Glutamatergic neuron (in vitro differentiated cells): ENCODE measurements around the gene MAN2A2. TPM values are rescaled to one million over a fixed set of nuclear protein-coding genes. Genes with fewer than 3 reads are reported as not detected.

Experiments
- DNase-seq: peaks from one replicate; pipeline ENCODE4 v3.0.0; 2022
- H3K27ac Mint-ChIP-seq: one replicate; pipeline ENCODE4 v1.8.0; 2020; ENCODE audit warnings: mild to moderate bottlenecking, mixed read lengths, inconsistent platforms; ENCODE audit not compliant: unreplicated experiment
- H3K27me3 Mint-ChIP-seq: one replicate; pipeline ENCODE4 v1.8.0; 2020; ENCODE audit warnings: mild to moderate bottlenecking, moderate library complexity, mixed read lengths, inconsistent platforms; ENCODE audit not compliant: unreplicated experiment
- H3K36me3 Mint-ChIP-seq: one replicate; pipeline ENCODE4 v1.8.0; 2020; ENCODE audit warnings: mild to moderate bottlenecking, mixed read lengths, inconsistent platforms; ENCODE audit not compliant: unreplicated experiment
- H3K4me1 Mint-ChIP-seq: one replicate; pipeline ENCODE4 v1.8.0; 2020; ENCODE audit warnings: mild to moderate bottlenecking, low read depth, mixed read lengths, inconsistent platforms; ENCODE audit not compliant: unreplicated experiment
- H3K4me3 Mint-ChIP-seq: one replicate; pipeline ENCODE4 v1.8.0; 2020; ENCODE audit warnings: mild to moderate bottlenecking, mixed read lengths, inconsistent platforms; ENCODE audit not compliant: unreplicated experiment
- H3K9me3 Mint-ChIP-seq: one replicate; pipeline ENCODE4 v1.8.0; 2020; ENCODE audit warnings: mild to moderate bottlenecking, moderate library complexity, mixed read lengths, inconsistent platforms; ENCODE audit not compliant: unreplicated experiment
- CTCF ChIP-seq: fragments of 200-600 bp; sonication (generic); IDR thresholded peaks from one replicate; pipeline ENCODE4 v1.5.0; 2021; ENCODE audit not compliant: partially characterized antibody, unreplicated experiment
- total RNA-seq: library from RNA; stranded (reverse); fragmentation: NEBNext Ultra II Directional; extraction: Animal tissue kit (Norgen Biotek cat#: 25700); gene quantifications from one replicate; pipeline ENCODE4 v1.2.1, GENCODE V29; 2021; ENCODE audit not compliant: unreplicated experiment

The MAN2A2 gene
- total RNA-seq, 1 donor from 2014 or later, result 81.8 TPM

- no peak for TF ChIP-seq CTCF
- peak; percentile 96 for DNase-seq
- H3K9me3 Mint-ChIP-seq, result peaks cover 2% of the 10 kb centered on the region
- peaks cover 18% of the 10 kb centered on the region for H3K4me1 Mint-ChIP-seq
- peak within 1 kb of the TSS; percentile 95 for H3K4me3 Mint-ChIP-seq
- H3K27ac Mint-ChIP-seq, result peak within 1 kb of the TSS; percentile 80
- H3K36me3 Mint-ChIP-seq, result no peaks in the 10 kb centered on the region
- peaks cover 8% of the 10 kb centered on the region for H3K27me3 Mint-ChIP-seq
Observed at GRCh38 chr15:90934949-90935751, 32.0 kb downstream of the MAN2A2 start, which contains the start of gene UNC45A. Gene UNC45A (plus strand): TSS chr15:90935285. CDS start chr15:90935325, 40 bp downstream.

- Mint-ChIP-seq H3K36me3 (no peaks in the 10 kb centered on the region), H3K27me3 (peaks cover 5% of the 10 kb centered on the region), H3K4me3 (peak overlapping the region; percentile 95), H3K4me1 (peaks cover 16% of the 10 kb centered on the region), H3K9me3 (no peaks in the 10 kb centered on the region), H3K27ac (no peak overlapping the region)
- no peak for DNase-seq
- no peak for TF ChIP-seq CTCF
Observed at GRCh38 chr15:90936823-90937222, 33.7 kb downstream of the MAN2A2 start.

GRCh38 chr15:90938261-90938660, 35.2 kb downstream of the MAN2A2 start:
- H3K36me3 Mint-ChIP-seq, result no peaks in the 10 kb centered on the region
- H3K4me1 Mint-ChIP-seq, result peaks cover 13% of the 10 kb centered on the region
- no peak for DNase-seq
- H3K27me3 Mint-ChIP-seq, result peaks cover 5% of the 10 kb centered on the region
- TF ChIP-seq CTCF, result no peak
- H3K9me3 Mint-ChIP-seq, result no peaks in the 10 kb centered on the region
- no peak overlapping the region for H3K27ac Mint-ChIP-seq
- H3K4me3 Mint-ChIP-seq, result no peak overlapping the region

- Mint-ChIP-seq H3K4me1 (peaks cover 8% of the 10 kb centered on the region), H3K36me3 (no peaks in the 10 kb centered on the region), H3K4me3 (no peak overlapping the region), H3K27me3 (peaks cover 3% of the 10 kb centered on the region), H3K9me3 (no peaks in the 10 kb centered on the region), H3K27ac (no peak overlapping the region)
- no peak for TF ChIP-seq CTCF
- DNase-seq, result no peak
Observed at GRCh38 chr15:90939756-90940155, 36.7 kb downstream of the MAN2A2 start.

GRCh38 chr15:90941038-90941437, 37.9 kb downstream of the MAN2A2 start:
- Mint-ChIP-seq H3K36me3 (no peaks in the 10 kb centered on the region), H3K27ac (no peak overlapping the region)
- DNase-seq, result no peak

More at GRCh38 chr15:90941038-90941437, 37.9 kb downstream of the MAN2A2 start:
- no peak for TF ChIP-seq CTCF
- H3K4me3 Mint-ChIP-seq, result no peak overlapping the region
- H3K27me3 Mint-ChIP-seq, result peaks cover 3% of the 10 kb centered on the region
- peaks cover 5% of the 10 kb centered on the region for H3K4me1 Mint-ChIP-seq
- H3K9me3 Mint-ChIP-seq, result no peaks in the 10 kb centered on the region
